Naive thymus-derived CD4-positive, alpha-beta T cell (primary cell): ENCODE measurements around the gene BMP6. TPM values are rescaled to one million over a fixed set of nuclear protein-coding genes. Genes with fewer than 3 reads are reported as not detected.

ENCODE experiments used
- ATAC-seq: fragments of 150-1000 bp; cut with Tn5 transposase; 2 replicates; pipeline ENCODE4 v1.10.0; 2021; ENCODE audit warnings: mild to moderate bottlenecking, moderate library complexity
- CTCF ChIA-PET: fragments of 350-600 bp; sonication (Branson Sonifier 250); formaldehyde crosslinking; loops from one replicate; lab custom pipeline; 2021; ENCODE audit warnings: antibody characterized with exemption; lab: Charles Lee
- POLR2A ChIA-PET: fragments of 350-600 bp; sonication (Branson Sonifier 250); formaldehyde crosslinking; loops from one replicate; lab custom pipeline; 2021; ENCODE audit warnings: antibody characterized with exemption, inconsistent platforms; lab: Charles Lee
- DNase-seq, 9 donors: peaks; one replicate each; pipeline versions ENCODE4 v3.0.0 to v3.0.0-alpha.2; 2020 to 2022; ENCODE audit warnings: mixed read lengths in 1 of 9
- H3K27ac ChIP-seq: one replicate; pipeline ENCODE4 v1.7.0; 2013; ENCODE audit warnings: mild to moderate bottlenecking, low read depth, low read length, moderate library complexity
- H3K27me3 ChIP-seq, 2 donors: one replicate each; pipeline ENCODE4 v1.7.0; 2013; ENCODE audit warnings: low read length in 2 of 2, mild to moderate bottlenecking in 2 of 2, moderate library complexity in 2 of 2; ENCODE audit not compliant: control insufficient read depth in 2 of 2, insufficient read depth in 2 of 2
- H3K36me3 ChIP-seq, 3 experiments: 1 replicate in 2 of 3; 2 replicates in 1 of 3; pipeline ENCODE4 v1.7.0; 2013; ENCODE audit warnings: low read length in 3 of 3, mild to moderate bottlenecking in 3 of 3, moderate library complexity in 1 of 3; ENCODE audit not compliant: insufficient read depth in 3 of 3, control insufficient read depth in 2 of 3
- H3K4me1 ChIP-seq, 2 donors: one replicate each; pipeline ENCODE4 v1.7.0; 2013; ENCODE audit warnings: low read length in 2 of 2, mild to moderate bottlenecking in 2 of 2, moderate library complexity in 1 of 2; ENCODE audit not compliant: control insufficient read depth in 2 of 2, insufficient read depth in 2 of 2
- H3K4me3 ChIP-seq: 2 replicates; pipeline ENCODE4 v1.7.0; 2013; ENCODE audit warnings: mild to moderate bottlenecking, low read length
- H3K9me3 ChIP-seq, 3 experiments: 1 replicate in 2 of 3; 2 replicates in 1 of 3; pipeline ENCODE4 v1.7.0; 2013; ENCODE audit warnings: low read length in 3 of 3; ENCODE audit not compliant: control insufficient read depth in 2 of 3
- H3K27ac Mint-ChIP-seq, 9 donors: one replicate each; pipeline ENCODE4 v1.8.0; 2020 to 2022; ENCODE audit warnings: mixed read lengths in 9 of 9, mild to moderate bottlenecking in 8 of 9, moderate library complexity in 5 of 9, inconsistent platforms in 2 of 9
- H3K27me3 Mint-ChIP-seq, 5 donors: one replicate each; pipeline ENCODE4 v1.8.0; 2021 to 2022; ENCODE audit warnings: mixed read lengths in 5 of 5, mild to moderate bottlenecking in 1 of 5
- H3K36me3 Mint-ChIP-seq, 5 donors: one replicate each; pipeline ENCODE4 v1.8.0; 2020 to 2022; ENCODE audit warnings: mixed read lengths in 5 of 5, mild to moderate bottlenecking in 3 of 5, inconsistent platforms in 1 of 5
- H3K4me1 Mint-ChIP-seq, 7 donors: one replicate each; pipeline ENCODE4 v1.8.0; 2020 to 2022; ENCODE audit warnings: mixed read lengths in 7 of 7, mild to moderate bottlenecking in 3 of 7, inconsistent platforms in 1 of 7
- H3K4me3 Mint-ChIP-seq, 10 donors: one replicate each; pipeline ENCODE4 v1.8.0; 2020 to 2022; ENCODE audit warnings: mild to moderate bottlenecking in 10 of 10, mixed read lengths in 10 of 10, moderate library complexity in 6 of 10, inconsistent platforms in 2 of 10
- H3K9me3 Mint-ChIP-seq, 11 donors: one replicate each; pipeline ENCODE4 v1.8.0; 2020 to 2022; ENCODE audit warnings: mixed read lengths in 11 of 11, mild to moderate bottlenecking in 4 of 11, inconsistent platforms in 1 of 11, moderate library complexity in 1 of 11
- intact Hi-C, 2 donors: fragments of 100-400 bp; cut with micrococcal nuclease; formaldehyde crosslinking; loops; one replicate each; pipeline ENCODE4 v1.15.1; 2023
- polyA plus RNA-seq, 2 donors: library from polyadenylated mRNA; unstranded; fragments of 300-500 nt; fragmentation: Illumina TruSeq; gene quantifications; one replicate each; pipeline ENCODE4 v1.2.3, GENCODE V29; 2021
- total RNA-seq, 6 experiments: library from RNA in 5 of 6; stranded (reverse) in 5 of 6; gene quantifications; 1 replicate in 5 of 6; 2 replicates in 1 of 6; pipeline ENCODE4 v1.2.3 and lab custom pipeline; 2021 to 2026

BMP6 gene
- total and polyA plus RNA-seq, 7 experiments from 2014 or later = 0.07 to 0.56 (median 0.37) TPM; not detected in 4

DNA sequence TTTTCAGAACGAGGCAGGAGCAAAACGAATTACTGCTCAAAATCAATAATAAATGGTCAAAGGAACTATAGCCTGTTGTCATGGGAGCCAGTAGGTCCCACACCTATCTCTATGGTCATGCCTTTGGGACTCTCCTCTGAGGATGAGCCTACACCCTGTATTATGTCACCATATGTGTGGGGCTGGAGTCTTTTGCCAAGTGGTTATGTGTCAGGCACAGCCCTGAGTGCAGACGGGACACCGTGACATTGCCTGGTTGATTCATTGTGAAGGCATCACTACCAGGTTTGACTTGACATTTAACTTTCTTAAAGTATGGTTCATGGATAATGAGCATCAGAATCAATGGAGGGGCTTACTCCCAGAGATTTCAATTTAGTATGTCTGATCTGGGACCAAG lies 23.6 kb downstream of the BMP6 start:
- DNase-seq = no peak
- POLR2A ChIA-PET = no interaction called here
- Histone ChIP-seq H3K4me3 (no peak overlapping the region), H3K27me3 (no peaks in the 10 kb centered on the region), H3K9me3 (no peaks in the 10 kb centered on the region), H3K27ac (no peak overlapping the region), H3K4me1 (no peaks in the 10 kb centered on the region), H3K36me3 (no peaks in the 10 kb centered on the region)
- no peak for ATAC-seq
- no peaks in the 10 kb centered on the region for H3K9me3 Mint-ChIP-seq
- H3K4me3 Mint-ChIP-seq = no peak overlapping the region
- no peaks in the 10 kb centered on the region for H3K4me1 Mint-ChIP-seq
- CTCF ChIA-PET = no interaction called here
- peaks cover 11 to 34% (median 14%) of the 10 kb centered on the region in 5 donors for H3K27me3 Mint-ChIP-seq
- no peaks in the 10 kb centered on the region for H3K36me3 Mint-ChIP-seq
- intact Hi-C loops = no loop called here
- H3K27ac Mint-ChIP-seq = no peak overlapping the region

DNA sequence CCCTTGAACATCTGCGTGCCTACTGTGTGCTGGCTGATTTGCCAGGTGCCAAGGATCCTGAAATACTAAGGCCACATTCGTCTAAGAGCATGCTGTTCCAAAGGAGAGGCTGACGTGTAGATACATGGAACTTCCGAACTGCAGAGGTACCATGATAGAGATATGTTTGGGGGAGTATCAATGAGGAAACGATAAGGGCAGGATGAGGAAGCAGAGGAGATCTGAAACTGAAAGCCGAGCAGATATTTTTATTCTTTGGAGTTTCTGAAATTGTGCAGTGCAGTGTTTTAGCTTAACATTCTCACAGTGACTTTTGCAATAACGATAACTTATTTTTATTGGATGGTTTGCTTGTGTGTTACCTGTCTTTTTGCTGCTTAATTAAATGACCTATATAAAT lies 24.3 kb downstream of the BMP6 start:
- Histone ChIP-seq H3K4me3 (no peak overlapping the region), H3K27me3 (no peaks in the 10 kb centered on the region), H3K9me3 (no peaks in the 10 kb centered on the region), H3K36me3 (no peaks in the 10 kb centered on the region), H3K27ac (no peak overlapping the region), H3K4me1 (no peaks in the 10 kb centered on the region)
- Mint-ChIP-seq H3K9me3 (no peaks in the 10 kb centered on the region), H3K4me1 (no peaks in the 10 kb centered on the region), H3K36me3 (no peaks in the 10 kb centered on the region), H3K4me3 (no peak overlapping the region), H3K27ac (no peak overlapping the region), H3K27me3 (peaks cover 14 to 34% (median 14%) of the 10 kb centered on the region in 5 donors)
- DNase-seq = no peak
- intact Hi-C loops = no loop called here
- ChIA-PET POLR2A (no interaction called here), CTCF (no interaction called here)
- ATAC-seq = no peak

DNA sequence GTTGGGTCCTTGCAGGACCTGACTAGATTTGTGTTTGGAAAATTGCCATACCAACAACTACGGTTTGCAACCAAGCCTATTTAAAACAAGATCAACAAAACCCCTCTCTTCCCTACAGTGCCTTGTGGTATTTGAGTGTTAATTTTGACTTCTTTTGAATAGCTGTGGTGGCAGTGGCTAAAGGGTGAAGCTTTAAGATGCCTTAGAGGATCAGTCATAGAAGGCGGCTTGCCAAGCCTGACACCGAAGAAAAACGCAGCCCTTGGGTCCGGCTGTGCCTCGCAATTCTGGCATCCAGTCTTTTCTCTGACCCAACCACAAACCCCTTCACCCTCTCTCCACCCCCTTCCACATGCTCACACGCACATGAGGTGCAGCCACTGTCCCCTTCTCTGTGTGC lies 32.6 kb downstream of the BMP6 start:
- ATAC-seq = no peak
- no peaks in the 10 kb centered on the region for H3K9me3 ChIP-seq
- no peaks in the 10 kb centered on the region for H3K36me3 ChIP-seq
- Mint-ChIP-seq H3K27ac (no peak overlapping the region), H3K36me3 (no peaks in the 10 kb centered on the region), H3K4me3 (no peak overlapping the region), H3K27me3 (peaks cover 11 to 42% (median 21%) of the 10 kb centered on the region in 5 donors), H3K9me3 (peaks cover 0 to 13% (median 0%) of the 10 kb centered on the region in 11 donors), H3K4me1 (no peaks in the 10 kb centered on the region)
- H3K27me3 ChIP-seq = no peaks in the 10 kb centered on the region
- H3K4me1 ChIP-seq = no peaks in the 10 kb centered on the region
- H3K27ac ChIP-seq = no peak overlapping the region
- no peak for DNase-seq
- CTCF ChIA-PET = no interaction called here
- intact Hi-C loops = no loop called here
- POLR2A ChIA-PET = no interaction called here
- H3K4me3 ChIP-seq = no peak overlapping the region

DNA sequence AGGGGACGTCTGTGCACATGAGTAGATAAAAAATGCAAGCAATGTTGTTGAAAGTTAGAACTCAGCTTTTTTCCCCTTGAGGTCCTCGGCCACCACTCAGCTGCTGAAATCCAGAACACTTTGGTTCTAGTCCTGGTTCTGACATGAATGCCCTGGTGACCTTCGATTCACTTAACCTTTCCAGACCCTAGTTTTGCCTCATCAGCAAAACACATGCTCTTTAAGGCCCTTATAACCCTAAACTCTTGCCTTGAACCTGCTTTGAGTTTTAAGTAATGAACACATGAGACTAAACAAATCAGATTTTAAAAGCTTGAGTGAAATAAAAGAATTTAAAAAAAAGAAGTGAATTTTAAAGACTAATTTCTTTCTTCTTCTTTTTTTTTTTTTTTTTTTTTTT lies 33.4 kb downstream of the BMP6 start:
- CTCF ChIA-PET = no interaction called here
- Mint-ChIP-seq H3K4me3 (no peak overlapping the region), H3K27me3 (peaks cover 10 to 44% (median 19%) of the 10 kb centered on the region in 5 donors), H3K27ac (no peak overlapping the region), H3K4me1 (no peaks in the 10 kb centered on the region), H3K36me3 (no peaks in the 10 kb centered on the region), H3K9me3 (peaks cover 0 to 13% (median 0%) of the 10 kb centered on the region in 11 donors)
- no peaks in the 10 kb centered on the region for H3K9me3 ChIP-seq
- POLR2A ChIA-PET = no interaction called here
- no peak overlapping the region for H3K4me3 ChIP-seq
- H3K27me3 ChIP-seq = no peaks in the 10 kb centered on the region
- DNase-seq (no peak), ATAC-seq (no peak)
- no peaks in the 10 kb centered on the region for H3K4me1 ChIP-seq
- no peak overlapping the region for H3K27ac ChIP-seq
- intact Hi-C loops = no loop called here
- H3K36me3 ChIP-seq = no peaks in the 10 kb centered on the region

DNA sequence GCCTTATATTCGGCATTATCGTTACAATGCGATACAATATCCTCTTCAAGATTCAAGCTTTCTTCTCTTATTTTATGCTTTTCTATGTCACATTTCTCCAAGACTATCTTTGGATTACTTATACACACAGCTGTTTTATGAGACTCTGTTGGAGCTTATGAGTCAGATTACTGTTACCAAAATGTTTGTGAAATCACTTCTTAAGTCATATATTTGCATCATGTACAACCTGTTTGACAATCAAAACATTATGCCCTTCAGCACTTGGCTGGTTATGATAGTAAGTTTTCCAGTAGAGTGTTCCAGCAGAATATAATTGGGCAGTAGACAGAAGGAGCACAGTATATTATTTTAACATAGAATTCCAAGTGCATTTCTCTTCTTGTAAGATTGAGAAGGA lies 35.2 kb downstream of the BMP6 start:
- DNase-seq = no peak
- H3K4me3 ChIP-seq = no peak overlapping the region
- H3K27ac ChIP-seq = no peak overlapping the region
- no peaks in the 10 kb centered on the region for H3K27me3 ChIP-seq
- H3K4me1 Mint-ChIP-seq = no peaks in the 10 kb centered on the region
- no peak for ATAC-seq
- CTCF ChIA-PET = no interaction called here
- POLR2A ChIA-PET = no interaction called here
- intact Hi-C loops = no loop called here
- H3K4me1 ChIP-seq = no peaks in the 10 kb centered on the region
- peaks cover 0 to 10% (median 0%) of the 10 kb centered on the region in 11 donors for H3K9me3 Mint-ChIP-seq
- H3K36me3 ChIP-seq = no peaks in the 10 kb centered on the region
- no peak overlapping the region for H3K4me3 Mint-ChIP-seq
- no peak overlapping the region for H3K27ac Mint-ChIP-seq
- H3K36me3 Mint-ChIP-seq = no peaks in the 10 kb centered on the region
- H3K27me3 Mint-ChIP-seq = peaks cover 3 to 46% (median 21%) of the 10 kb centered on the region in 5 donors
- H3K9me3 ChIP-seq = no peaks in the 10 kb centered on the region

DNA sequence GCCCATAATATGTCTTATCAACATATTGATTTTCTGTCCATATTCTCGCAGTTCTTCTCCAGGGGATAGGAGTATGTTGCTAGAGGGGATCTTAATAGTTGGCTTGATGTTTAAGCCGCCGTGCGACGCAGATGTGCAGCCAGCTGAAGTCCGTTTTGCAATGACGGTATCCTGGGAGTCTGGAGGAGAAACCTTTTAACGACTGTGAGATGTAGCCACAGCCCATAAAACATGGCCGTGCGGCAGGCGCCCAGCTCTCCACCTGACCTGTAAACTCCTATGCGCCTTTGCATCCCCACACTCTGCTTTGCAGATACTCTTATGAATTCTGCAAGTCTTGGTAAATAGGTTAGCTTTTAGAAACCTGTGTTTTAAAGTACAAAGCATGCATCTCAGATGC lies 36.9 kb downstream of the BMP6 start:
- POLR2A ChIA-PET = no interaction called here
- intact Hi-C loops = no loop called here
- Mint-ChIP-seq H3K4me3 (no peak overlapping the region), H3K27me3 (peaks cover 2 to 42% (median 12%) of the 10 kb centered on the region in 5 donors), H3K36me3 (no peaks in the 10 kb centered on the region), H3K27ac (no peak overlapping the region), H3K4me1 (no peaks in the 10 kb centered on the region), H3K9me3 (peaks cover 0 to 2% (median 0%) of the 10 kb centered on the region in 11 donors)
- H3K4me1 ChIP-seq = no peaks in the 10 kb centered on the region
- no peaks in the 10 kb centered on the region for H3K9me3 ChIP-seq
- DNase-seq (no peak), ATAC-seq (no peak)
- no peaks in the 10 kb centered on the region for H3K36me3 ChIP-seq
- CTCF ChIA-PET = no interaction called here
- no peak overlapping the region for H3K4me3 ChIP-seq
- no peak overlapping the region for H3K27ac ChIP-seq
- no peaks in the 10 kb centered on the region for H3K27me3 ChIP-seq

DNA sequence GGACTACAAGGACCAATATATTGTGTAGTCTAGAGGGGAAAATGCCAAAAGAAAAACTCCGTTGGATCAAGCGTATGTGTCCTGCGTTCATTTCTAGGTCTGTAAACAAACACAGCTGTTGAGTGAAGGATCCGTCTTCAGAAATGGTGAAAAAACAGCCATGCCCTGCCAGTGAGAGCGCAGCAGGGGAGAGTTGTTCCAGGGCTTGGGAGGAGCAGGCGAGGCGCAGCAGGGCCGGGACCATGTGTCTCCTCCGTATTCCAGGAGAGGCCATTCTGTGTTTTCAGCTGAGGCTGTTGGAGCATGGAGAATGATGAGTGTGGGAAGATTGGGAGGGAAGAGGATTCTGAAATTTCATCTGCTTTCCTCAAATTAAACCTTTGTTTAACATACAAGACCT lies 38.0 kb downstream of the BMP6 start:
- DNase-seq (no peak), ATAC-seq (no peak)
- intact Hi-C loops = no loop called here
- no peaks in the 10 kb centered on the region for H3K9me3 ChIP-seq
- ChIA-PET POLR2A (no interaction called here), CTCF (no interaction called here)
- Mint-ChIP-seq H3K36me3 (no peaks in the 10 kb centered on the region), H3K4me1 (no peaks in the 10 kb centered on the region), H3K4me3 (no peak overlapping the region), H3K27me3 (peaks cover 0 to 50% (median 15%) of the 10 kb centered on the region in 5 donors), H3K9me3 (peaks cover 0 to 2% (median 0%) of the 10 kb centered on the region in 11 donors), H3K27ac (no peak overlapping the region)
- no peak overlapping the region for H3K27ac ChIP-seq
- no peak overlapping the region for H3K4me3 ChIP-seq
- no peaks in the 10 kb centered on the region for H3K36me3 ChIP-seq
- H3K4me1 ChIP-seq = no peaks in the 10 kb centered on the region
- H3K27me3 ChIP-seq = no peaks in the 10 kb centered on the region
